GM10248 (cell line): ENCODE results near the gene TMEM130.

Experiments
- CTCF ChIA-PET: fragments of 300-600 bp; sonication (Branson Sonifier 250); formaldehyde crosslinking; extraction: SDS; loops from one replicate; lab custom pipeline; 2021; ENCODE audit warnings: antibody characterized with exemption; lab: Yijun Ruan, JAX
- POLR2A ChIA-PET: fragments of 350-650 bp; sonication (Branson Sonifier 250); formaldehyde crosslinking; extraction: SDS; loops from one replicate; lab custom pipeline; 2020; ENCODE audit warnings: antibody characterized with exemption; lab: Yijun Ruan, JAX
- DNase-seq: peaks from one replicate; pipeline ENCODE4 v3.0.0; 2012; ENCODE audit errors: extremely low spot score
- TF ChIP-seq, protein P1 (sequence below): IDR thresholded peaks from 2 replicates; pipeline ENCODE4 v1.5.1; 2012; ENCODE audit warnings: mild to moderate bottlenecking, low read depth; ENCODE audit errors: extremely low read depth, missing control alignments, control extremely low read depth

TMEM130 gene

DNA sequence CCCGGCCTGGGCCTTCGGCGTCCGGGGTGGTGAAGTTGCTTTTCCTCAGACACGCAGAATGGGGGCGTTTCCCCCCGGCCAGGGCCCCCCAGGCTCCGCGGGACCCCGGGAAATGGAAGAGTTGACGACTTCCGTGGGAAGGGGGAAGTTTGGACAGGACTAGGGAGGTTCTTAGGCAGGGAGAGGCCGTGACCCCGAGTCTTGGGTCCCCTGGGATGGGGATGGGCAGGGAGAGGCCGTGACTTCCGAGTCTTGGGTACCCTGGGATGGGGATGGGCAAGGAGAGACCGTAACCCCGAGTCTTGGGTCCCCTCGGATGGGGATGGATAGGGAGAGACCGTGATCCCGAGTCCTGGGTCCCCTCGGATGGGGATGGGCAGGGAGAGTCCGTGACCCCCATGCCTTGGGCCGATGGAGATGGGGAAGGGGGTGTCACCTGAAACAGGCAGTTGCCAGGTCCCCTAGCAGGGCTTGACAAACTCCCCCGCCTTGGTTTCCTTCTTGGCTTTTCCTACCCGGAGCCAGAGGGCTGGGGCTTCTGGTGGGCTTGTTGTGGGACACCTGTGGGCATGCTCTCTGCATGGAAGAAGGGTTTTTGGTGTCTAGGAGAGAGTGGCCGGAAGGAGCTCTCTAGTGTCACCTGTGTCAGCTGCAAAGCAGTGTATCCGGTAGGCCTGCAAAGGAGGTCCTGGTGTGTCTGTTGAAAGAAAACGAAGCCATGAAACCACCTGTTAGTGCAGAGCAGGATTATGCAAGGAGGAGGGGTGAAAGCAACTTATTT, 9.6 kb upstream of the TMEM130 start:
- peak; percentile 78 for DNase-seq
- ChIA-PET CTCF (interaction anchor here (0.6 to 2.2 kb wide), 23 partner anchors 8 to 508 kb away, joined by 3 to 13 read pairs (median 4); partner anchors contain the start of gene BAIAP2L1), POLR2A (no interaction called here)
- TF ChIP-seq, protein P1, sequence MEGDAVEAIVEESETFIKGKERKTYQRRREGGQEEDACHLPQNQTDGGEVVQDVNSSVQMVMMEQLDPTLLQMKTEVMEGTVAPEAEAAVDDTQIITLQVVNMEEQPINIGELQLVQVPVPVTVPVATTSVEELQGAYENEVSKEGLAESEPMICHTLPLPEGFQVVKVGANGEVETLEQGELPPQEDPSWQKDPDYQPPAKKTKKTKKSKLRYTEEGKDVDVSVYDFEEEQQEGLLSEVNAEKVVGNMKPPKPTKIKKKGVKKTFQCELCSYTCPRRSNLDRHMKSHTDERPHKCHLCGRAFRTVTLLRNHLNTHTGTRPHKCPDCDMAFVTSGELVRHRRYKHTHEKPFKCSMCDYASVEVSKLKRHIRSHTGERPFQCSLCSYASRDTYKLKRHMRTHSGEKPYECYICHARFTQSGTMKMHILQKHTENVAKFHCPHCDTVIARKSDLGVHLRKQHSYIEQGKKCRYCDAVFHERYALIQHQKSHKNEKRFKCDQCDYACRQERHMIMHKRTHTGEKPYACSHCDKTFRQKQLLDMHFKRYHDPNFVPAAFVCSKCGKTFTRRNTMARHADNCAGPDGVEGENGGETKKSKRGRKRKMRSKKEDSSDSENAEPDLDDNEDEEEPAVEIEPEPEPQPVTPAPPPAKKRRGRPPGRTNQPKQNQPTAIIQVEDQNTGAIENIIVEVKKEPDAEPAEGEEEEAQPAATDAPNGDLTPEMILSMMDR: peak; percentile 46

DNA sequence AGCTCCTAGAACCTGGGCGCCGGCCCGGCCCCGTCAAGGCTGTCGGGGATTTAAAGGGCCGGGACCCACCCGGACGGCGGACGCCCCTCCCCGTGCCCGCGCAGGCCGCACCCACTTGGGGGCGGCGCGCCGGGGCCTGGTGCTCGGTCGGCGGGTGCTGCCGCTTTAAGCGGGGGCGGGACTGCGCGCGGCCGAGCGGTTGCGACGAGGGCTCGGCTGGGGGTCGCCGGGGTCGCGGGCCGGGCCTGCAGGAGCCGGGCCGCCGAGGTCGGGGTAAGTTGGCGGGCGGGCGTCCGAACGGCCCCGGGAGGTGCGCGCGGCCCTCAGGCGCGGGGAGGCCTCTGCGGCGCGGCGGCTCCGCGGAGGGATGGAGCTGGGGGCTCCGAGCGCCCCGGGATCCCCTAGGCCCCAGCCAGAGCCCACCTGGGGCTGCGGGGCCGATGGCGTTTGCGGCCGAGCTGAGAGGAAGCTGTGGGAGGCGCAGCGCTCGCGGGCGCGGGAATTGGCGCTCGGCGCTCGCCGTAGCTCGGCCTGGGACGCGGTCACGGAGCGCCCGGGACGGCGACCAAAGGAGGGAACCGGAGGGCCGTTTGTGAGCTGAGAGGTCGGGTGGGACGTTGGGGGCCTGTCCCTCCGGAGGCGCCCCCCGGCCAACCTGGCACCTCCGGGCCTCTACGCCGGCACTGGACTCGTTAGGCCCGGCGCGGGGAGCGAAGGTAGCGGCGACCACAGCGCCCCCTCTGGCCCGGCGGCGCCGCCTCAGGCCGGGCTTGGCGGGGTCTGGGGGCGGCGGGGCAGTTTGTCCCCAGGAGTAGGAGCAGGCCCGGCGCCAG, 8.8 kb upstream of the TMEM130 start, which contains the start of gene TRRAP:
TRRAP (plus strand) TSS at position 168 of the 833 bp plus-strand sequence. CDS start 2,619 bp downstream, outside the sequence.
- TF ChIP-seq, protein P1: peak; percentile 86
- ChIA-PET CTCF (interaction anchor here (0.7 to 2.2 kb wide), 20 partner anchors 9 to 548 kb away, joined by 3 to 13 read pairs (median 4); partner anchors contain the start of gene BAIAP2L1), POLR2A (interaction anchor here (0.5 to 0.7 kb wide), 3 partner anchors 39 to 1774 kb away, joined by 3 to 5 read pairs (median 3); no protein-coding TSS in a partner anchor)
- DNase-seq: peak; percentile 89

DNA sequence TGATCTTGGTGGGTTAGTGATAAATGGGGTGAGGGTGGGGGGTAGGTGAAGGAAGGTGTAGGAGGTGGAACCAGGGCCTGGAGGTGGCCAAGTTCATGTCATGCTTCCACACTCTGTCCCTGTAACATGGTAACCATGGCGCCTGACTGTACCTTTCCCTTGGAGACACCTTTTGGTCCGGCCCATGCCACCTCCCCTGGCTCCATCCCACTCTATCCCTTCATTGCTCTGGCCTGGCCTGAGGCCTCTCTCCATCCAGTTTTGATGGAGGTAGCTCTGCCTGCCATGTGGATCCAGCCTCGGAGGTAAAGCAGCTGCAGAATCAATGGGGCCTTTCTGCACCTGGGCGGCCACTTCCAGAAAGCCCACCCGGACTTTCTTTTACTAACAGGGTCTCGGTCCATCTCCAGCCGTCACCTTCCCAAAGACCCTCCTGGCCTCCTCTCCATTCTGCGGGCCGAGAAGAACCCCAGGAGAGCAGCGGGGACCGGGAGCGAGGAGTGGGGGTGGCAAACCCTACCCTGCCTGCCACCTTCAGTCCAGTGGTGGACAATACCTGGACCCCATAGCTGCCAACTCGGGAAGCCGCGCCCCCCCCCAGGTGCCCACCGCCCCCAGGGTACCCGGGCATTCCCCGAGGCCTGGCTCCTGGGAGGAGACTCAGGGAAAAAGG, 8.0 kb upstream of the TMEM130 start:
- TF ChIP-seq, protein P1: no peak
- ChIA-PET POLR2A (interaction anchor here (0.5 to 0.7 kb wide), 3 partner anchors 38 to 1775 kb away, joined by 3 to 5 read pairs (median 3); no protein-coding TSS in a partner anchor), CTCF (interaction anchor here (0.7 to 2.2 kb wide), 18 partner anchors 9 to 547 kb away, joined by 3 to 13 read pairs (median 4); partner anchors contain the start of gene BAIAP2L1)
- no peak for DNase-seq

DNA sequence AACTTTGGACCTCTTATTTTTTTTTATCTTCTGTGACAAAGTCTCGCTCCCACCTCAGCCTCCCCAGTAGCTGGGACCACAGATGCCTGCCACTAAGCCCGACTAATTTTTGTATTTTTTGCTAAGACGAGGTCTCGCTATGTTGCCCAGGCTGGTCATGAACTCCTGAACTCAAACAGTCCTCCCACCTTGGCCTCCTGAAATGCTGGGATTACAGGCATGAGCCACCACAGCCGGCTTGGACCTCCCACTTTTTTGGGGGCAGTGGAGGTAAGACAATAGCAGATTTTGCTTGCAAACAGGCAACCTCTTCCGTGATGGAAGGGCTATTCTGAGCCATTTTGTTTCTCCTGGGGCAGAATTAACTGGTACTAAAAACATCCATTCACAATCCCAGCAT, 7.3 kb upstream of the TMEM130 start:
- DNase-seq: no peak
- TF ChIP-seq, protein P1: no peak
- CTCF ChIA-PET: interaction anchor here (1.1 to 2.2 kb wide), 3 partner anchors 9 to 456 kb away, joined by 4 to 13 read pairs (median 5); no protein-coding TSS in a partner anchor
- POLR2A ChIA-PET: interaction anchor here (0.6 kb wide), 1 partner anchor 611 kb away, joined by 3 read pairs; no protein-coding TSS in a partner anchor

DNA sequence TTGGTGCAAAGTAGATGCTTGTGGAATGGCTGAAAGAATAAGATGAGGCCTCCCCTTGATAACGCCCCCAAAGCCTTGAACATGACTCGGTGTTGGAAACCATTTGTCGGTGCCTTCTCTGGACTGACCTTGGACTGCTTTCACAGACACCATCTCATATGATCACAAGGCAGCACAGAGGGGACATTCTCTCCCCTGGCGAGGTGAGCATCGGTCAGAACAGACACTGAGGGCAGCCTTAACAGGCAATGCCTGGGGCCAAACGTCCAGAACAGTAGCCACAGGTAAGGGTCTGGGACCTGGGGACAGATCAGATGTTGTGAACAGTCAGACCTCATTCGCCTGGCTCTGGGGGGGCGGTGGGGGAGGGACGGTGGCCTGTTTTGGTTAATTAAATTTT, 5.7 kb upstream of the TMEM130 start:
- ChIA-PET POLR2A (interaction anchor here (0.5 kb wide), 1 partner anchor 51 kb away, joined by 3 read pairs; no protein-coding TSS in a partner anchor), CTCF (no interaction called here)
- DNase-seq: no peak
- TF ChIP-seq, protein P1: no peak
